ENCODE measurements around the gene SLC51B.
"Not testable (repeated sequence)": the region's sequence is repeated elsewhere in the genome, so short reads cannot be mapped to it uniquely, and the experiment has no call there.

Gene SLC51B

DNA sequence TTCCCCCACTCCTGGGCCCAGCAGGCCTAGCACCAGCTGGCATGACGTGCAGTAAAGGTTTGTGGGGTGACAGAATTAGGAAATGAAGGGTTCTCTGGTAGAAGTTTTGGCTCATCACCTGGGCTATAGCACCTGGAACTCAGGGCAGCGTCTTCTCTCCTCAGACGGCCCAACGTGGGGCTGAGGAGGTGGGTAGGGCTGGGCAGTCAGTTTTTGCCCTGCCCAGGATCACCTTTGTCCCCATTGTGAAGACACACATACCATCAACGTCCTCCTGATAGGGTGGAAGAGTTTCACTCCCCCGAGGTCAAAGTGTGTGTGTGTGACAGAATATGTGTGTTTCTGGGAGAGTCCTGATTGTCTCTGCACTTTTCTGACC lies 43.4 kb downstream of the SLC51B start:
- Histone ChIP-seq H3K36me3 (ENCODE audit: insufficient read depth, low read length) (no peaks in the 10 kb centered on the region), H3K9ac (ENCODE audit: low read depth, low read length) (no peak overlapping the region), H3K9me3 (ENCODE audit: control insufficient read depth, insufficient read depth, low read length) (no peaks in the 10 kb centered on the region), H3K4me1 (ENCODE audit: insufficient read depth, low read length) (peaks cover 10% of the 10 kb centered on the region)

DNA sequence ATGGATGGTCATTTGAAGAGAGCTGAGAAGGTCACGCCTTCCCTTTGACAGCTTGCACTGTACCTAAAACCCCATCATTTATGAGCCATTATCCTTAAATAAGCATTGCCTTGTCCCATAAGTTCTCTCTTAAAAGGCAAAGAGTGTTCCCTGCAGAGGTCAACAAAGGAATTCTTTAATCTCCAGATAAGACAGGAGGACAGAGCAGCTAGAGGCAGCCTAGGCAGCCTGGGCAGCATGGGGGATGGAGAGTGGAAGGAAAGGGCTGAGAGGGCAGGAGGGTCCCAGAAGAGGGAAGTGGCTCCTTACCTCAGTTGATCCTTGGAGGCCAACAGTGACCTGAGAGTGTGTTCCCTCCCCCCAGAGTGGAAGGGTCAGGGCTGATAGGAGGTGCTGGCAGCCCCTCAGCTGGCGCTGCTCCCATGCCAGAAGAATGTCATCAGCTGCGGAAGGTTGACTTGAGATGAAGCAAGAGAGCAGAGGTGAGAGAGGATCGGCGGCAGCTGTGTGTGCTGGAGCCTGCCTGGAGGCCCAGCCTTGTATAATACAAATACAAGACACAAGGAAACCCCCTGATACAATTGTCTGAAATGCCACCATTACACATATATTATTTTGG lies 44.1 kb downstream of the SLC51B start:
- peaks cover 4% of the 10 kb centered on the region for H3K4me1 ChIP-seq (ENCODE audit: insufficient read depth, low read length)
- H3K9ac ChIP-seq (ENCODE audit: low read depth, low read length) = no peak overlapping the region
- H3K36me3 ChIP-seq (ENCODE audit: insufficient read depth, low read length) = no peaks in the 10 kb centered on the region
- no peaks in the 10 kb centered on the region for H3K9me3 ChIP-seq (ENCODE audit: control insufficient read depth, insufficient read depth, low read length)

DNA sequence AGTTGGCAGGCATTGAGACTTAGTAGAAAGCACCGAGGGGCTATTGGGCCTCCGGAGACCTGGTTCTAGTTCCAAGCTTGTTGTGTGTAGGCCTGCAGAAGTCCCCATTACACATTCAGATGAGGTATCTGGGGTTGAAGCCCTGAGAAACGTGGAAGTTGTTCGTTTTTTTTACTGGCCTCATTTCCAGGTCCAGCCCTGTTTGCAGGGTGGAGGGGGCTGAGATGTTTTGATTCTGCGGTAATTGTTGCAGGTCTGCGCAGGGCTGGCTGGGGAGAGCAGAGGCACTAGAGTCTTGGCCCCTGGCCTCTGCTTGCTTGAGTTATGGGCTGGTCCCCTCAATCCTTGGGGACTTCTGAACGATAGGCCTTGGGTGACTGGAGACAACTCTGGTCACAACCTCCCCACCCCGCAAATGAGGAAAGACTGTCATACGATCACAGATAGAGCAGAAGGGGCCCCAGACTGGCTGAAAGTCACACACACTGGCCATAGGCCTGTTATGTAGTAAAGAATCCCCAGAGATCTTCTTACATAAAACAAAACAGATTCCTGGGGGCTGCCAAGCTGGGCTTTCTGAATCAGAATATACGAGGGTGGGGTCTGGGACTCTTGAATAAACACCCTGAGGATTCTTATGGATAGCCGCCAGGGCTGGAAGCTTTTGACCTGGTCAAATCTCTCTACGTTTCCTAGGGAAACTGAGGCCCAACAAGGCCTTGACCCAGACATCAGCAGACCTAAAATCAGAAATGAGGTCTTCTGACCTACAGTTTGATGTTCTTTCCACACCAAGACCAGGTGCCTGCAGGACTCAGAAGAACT lies 47.0 kb downstream of the SLC51B start:
- Histone ChIP-seq H3K4me1 (ENCODE audit: insufficient read depth, low read length) (peaks cover 4% of the 10 kb centered on the region; the same call in 1 of the 2 replicates), H3K9ac (ENCODE audit: low read depth, low read length) (no peak overlapping the region), H3K36me3 (ENCODE audit: insufficient read depth, low read length) (no peaks in the 10 kb centered on the region), H3K9me3 (ENCODE audit: control insufficient read depth, insufficient read depth, low read length) (no peaks in the 10 kb centered on the region)

DNA sequence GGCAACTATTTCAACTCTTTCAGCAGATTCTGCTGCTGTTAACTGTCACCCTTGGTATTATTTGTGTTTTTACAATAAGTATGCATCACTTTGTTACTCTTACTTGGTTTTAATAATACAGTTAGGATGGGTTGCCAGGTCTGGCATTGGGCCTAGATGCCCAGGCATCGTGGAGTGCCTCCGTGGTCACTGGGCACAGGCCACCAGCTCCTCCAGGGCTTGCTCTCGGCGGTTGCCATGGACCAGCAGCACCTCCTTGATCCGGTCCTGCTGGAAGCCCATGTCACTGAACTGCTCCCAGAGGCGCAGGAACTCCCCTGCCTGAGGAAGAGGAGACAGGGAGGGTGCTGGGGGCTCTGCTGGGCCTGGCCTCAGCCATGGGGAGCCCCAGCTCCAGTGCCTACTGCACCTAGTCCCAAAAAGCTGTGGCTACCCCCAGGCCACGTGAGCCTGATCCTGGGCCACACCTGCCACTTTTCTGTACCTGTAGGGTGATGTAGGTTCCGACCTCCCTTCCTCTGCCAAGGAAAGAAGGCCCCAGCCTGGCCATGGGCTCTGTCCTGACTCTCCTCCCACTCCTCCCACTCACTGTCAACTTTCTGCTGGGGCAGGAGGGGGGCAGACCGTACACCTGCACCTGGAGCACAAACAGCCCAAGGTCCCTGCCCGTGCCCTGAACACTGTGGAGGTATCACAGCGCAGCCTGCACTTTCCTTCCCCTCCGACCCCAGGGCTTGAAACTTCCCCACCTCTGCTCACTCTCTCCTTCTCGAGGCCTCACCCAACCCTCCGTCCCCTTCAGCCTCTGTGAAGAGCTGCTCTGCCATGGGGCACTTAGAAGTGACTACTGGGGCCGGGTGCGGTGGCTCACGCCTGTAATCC lies 48.0 kb downstream of the SLC51B start:
- Histone ChIP-seq H3K36me3 (ENCODE audit: insufficient read depth, low read length) (no peaks in the 10 kb centered on the region), H3K9me3 (ENCODE audit: control insufficient read depth, insufficient read depth, low read length) (no peaks in the 10 kb centered on the region), H3K9ac (ENCODE audit: low read depth, low read length) (no peak overlapping the region), H3K4me1 (ENCODE audit: insufficient read depth, low read length) (peaks cover 5% of the 10 kb centered on the region; the same call in 1 of the 2 replicates)

DNA sequence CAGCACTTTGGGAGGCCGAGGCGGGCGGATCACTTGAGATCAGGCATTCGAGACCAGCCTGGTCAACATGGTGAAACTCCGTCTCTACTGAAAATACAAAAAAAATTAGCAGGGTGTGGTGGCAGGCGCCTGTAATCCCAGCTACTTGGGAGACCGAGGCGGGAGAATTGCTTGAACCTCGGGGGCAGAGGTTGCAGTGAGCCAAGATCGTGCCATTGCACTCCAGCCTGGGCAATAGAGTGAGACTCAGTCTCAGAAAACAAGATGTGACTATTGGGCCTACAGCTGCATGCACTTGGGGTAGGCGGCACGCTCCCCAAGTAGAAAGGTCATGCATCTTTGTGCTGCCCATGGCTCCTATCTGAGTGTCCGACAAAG lies 48.6 kb downstream of the SLC51B start:
- H3K36me3 ChIP-seq (ENCODE audit: insufficient read depth, low read length); H3K4me1 ChIP-seq (ENCODE audit: insufficient read depth, low read length); H3K9me3 ChIP-seq (ENCODE audit: control insufficient read depth, insufficient read depth, low read length); H3K9ac ChIP-seq (ENCODE audit: low read depth, low read length): not testable (repeated sequence)

DNA sequence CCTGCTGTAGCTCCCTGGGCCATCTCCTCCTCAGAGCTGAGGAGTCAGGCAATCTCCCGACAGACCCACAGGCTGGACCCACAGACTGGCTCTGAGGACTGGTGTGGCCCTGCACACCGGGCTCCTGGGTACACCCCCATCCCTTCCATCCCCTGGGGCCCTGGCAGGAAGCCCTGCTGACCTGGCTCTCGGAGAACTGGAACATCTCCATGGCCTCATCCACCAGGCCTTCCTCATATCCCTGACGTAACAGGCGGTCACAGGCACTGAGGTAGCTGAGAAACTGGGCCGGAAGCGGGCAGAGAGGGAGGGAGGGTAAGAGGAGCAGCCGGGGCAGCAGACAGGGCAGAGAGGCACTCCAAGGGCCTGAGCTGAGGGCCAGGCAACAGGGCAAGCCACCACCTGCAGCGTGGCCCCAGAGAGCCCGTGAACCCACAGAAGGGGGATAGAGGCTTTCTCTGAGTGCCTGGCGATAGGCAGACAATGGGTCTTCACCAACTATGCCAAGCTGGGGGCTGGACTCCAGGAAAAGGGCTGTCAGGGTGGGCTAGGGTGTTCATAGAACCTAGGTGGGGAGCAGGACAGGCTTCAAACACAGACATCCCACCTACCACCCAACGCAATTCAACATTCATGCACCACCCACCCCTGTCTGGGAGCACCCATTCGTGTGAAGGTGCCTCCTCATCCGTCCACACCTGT lies 49.3 kb downstream of the SLC51B start:
- H3K4me1 ChIP-seq (ENCODE audit: insufficient read depth, low read length) = peaks cover 5% of the 10 kb centered on the region; the same call in 1 of the 2 replicates
- H3K36me3 ChIP-seq (ENCODE audit: insufficient read depth, low read length) = no peaks in the 10 kb centered on the region; the same call in 1 of the 2 replicates
- no peak overlapping the region for H3K9ac ChIP-seq (ENCODE audit: low read depth, low read length)
- H3K9me3 ChIP-seq (ENCODE audit: control insufficient read depth, insufficient read depth, low read length) = no peaks in the 10 kb centered on the region

DNA sequence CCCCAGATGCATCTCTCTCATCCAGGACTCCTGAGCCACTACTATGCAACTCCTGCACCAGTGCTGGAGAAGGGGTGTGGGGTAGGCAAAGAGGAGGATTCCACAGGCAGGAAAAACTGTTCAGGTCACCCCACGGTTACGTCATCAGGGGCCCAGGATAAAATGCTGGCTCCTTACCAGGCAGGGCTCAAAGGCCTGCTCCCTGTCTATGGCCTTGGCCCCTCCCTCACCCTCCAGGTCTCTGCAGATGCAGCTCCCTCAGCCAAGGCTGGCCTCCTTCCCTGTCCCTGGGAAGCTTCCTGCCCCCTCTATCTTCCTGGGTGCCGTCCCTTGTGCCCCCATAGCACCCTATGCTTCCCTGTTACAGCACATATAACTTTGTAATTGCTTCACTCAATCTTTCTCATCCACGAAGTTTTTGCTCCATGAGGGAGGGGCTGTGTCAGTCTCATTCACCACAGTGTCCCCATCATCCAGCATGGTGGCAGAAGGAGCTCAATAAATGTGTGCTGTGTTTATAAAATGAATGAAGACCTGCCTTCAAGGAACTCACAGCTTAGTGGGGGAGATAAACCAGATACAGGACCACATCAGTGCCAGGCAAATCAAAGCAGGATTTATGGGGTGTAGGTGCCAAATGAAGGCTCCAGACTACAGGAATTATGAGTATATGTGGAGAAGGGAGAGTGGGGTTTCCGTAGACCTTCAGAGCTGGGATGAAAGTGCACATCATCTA lies 50.0 kb downstream of the SLC51B start:
- H3K4me1 ChIP-seq (ENCODE audit: insufficient read depth, low read length) = peaks cover 5% of the 10 kb centered on the region; the same call in 1 of the 2 replicates
- H3K36me3 ChIP-seq (ENCODE audit: insufficient read depth, low read length) = no peaks in the 10 kb centered on the region; the same call in 1 of the 2 replicates
- H3K9me3 ChIP-seq (ENCODE audit: control insufficient read depth, insufficient read depth, low read length) = no peaks in the 10 kb centered on the region
- no peak overlapping the region for H3K9ac ChIP-seq (ENCODE audit: low read depth, low read length)

DNA sequence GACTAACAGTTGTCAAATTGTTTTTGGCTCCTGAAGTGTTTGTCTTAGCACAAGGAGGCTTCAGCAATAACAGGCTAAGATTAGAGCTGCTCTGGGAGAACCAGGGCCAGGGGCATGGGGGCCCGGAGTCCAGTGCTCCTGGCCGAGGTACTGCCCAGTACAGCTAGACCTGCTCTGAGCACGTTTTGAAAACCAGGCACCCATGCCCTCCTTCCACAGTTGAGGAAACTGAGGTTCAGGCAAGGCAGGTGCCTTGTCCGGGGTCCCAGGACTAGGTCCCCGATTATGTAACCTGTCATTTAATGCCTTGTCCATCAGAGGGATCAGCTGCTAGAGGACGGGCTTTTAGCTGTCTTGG lies 50.5 kb downstream of the SLC51B start:
- Histone ChIP-seq H3K4me1 (ENCODE audit: insufficient read depth, low read length) (peaks cover 5% of the 10 kb centered on the region; the same call in 1 of the 2 replicates), H3K9me3 (ENCODE audit: control insufficient read depth, insufficient read depth, low read length) (no peaks in the 10 kb centered on the region), H3K9ac (ENCODE audit: low read depth, low read length) (no peak overlapping the region), H3K36me3 (ENCODE audit: insufficient read depth, low read length) (no peaks in the 10 kb centered on the region; the same call in 1 of the 2 replicates)

DNA sequence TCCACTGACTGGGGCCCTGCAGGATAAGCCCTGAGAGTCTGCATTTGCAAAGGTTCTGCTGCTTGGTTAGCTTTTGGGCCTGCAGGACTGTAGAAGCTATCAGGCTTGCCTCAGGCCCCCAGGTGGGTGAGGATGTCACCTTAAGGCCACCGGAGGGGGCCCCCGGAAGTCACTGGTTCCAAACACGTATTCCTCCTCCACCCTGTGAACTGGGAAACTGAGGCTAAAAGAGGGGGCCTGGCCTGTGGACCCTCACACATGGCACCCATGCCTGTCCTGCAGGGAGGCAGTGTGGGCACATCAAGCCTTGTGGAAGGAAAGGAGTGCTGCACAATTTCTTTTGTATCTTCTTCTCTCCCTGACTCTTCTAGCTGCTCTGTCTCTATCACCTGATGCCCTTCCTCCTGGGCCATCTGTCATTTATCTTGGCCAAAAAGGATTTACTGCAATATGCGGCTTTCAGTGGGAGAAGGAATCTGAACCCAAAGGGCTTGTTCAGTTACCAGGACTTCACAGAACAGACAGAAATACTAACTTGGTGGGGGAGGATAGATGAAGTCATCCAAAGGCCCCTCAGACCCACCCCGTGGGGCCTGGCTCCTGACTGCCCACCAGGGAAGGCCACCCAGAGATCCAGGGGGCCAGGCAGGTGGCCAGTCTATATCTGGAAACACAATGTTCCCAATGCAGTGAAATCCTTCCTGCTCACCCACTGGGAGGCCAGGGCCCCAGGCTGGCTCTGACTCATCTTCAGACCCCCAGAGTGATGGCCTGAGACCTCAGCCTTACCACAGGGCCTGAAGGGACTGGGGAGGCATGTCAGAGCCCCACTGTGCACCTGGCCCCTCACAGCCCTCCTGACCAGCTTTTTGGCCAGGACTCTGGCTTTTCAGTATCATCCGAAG lies 51.5 kb downstream of the SLC51B start:
- Histone ChIP-seq H3K4me1 (ENCODE audit: insufficient read depth, low read length) (peaks cover 5% of the 10 kb centered on the region; the same call in 1 of the 2 replicates), H3K9ac (ENCODE audit: low read depth, low read length) (no peak overlapping the region), H3K9me3 (ENCODE audit: control insufficient read depth, insufficient read depth, low read length) (no peaks in the 10 kb centered on the region), H3K36me3 (ENCODE audit: insufficient read depth, low read length) (no peaks in the 10 kb centered on the region; the same call in 1 of the 2 replicates)

DNA sequence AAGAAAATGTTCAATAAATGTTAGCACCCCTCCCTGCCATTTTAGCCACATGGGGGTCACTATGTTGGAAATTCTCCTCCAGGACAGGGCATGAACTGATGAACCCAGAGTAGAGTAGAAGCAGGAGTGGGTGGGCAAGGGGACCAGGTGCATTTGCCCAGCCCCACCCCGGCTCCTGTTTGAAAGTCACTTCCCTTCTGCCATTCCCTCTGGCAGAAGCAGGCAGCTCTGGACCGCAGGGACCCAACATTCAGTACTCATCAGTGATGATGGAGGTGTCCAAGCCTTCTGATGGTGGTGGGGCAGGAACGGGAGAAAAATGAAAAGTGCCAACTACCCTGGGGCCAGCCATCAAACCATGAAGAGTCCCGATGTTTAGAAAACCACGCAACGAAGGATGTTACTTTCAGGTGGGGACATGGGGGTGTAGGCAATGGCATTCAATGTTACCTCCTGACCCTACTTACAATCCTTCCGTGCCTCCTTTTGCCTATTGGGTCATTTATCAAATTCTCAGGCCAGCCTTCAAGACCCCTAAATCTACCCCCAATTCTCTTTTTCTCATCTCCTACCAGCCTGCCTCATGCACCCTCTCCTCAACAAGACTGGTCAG lies 52.6 kb downstream of the SLC51B start:
- no peak overlapping the region for H3K9ac ChIP-seq (ENCODE audit: low read depth, low read length)
- no peaks in the 10 kb centered on the region for H3K9me3 ChIP-seq (ENCODE audit: control insufficient read depth, insufficient read depth, low read length)
- no peaks in the 10 kb centered on the region; the same call in 1 of the 2 replicates for H3K36me3 ChIP-seq (ENCODE audit: insufficient read depth, low read length)
- H3K4me1 ChIP-seq (ENCODE audit: insufficient read depth, low read length) = peaks cover 5% of the 10 kb centered on the region; the same call in 1 of the 2 replicates

DNA sequence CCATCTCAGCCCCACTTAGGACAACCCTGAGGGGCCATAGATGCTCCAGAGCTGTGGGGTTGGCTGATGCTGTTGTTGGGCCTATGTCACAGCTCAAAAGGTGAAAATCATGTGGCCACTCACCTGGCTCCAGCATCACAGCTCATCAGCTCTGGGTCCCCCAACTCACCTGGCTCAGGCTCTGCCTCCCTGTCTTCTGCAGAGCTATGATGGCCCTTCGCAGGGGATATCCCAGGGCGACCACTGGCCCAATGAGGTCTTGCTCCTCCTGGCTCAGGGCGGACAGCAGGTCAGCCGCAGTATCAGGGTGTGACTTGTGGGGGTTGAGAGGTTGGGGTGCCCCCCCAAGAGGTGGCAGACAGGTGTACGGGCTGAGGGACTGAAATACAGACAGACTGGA lies 54.1 kb downstream of the SLC51B start:
- no peaks in the 10 kb centered on the region; the same call in 1 of the 2 replicates for H3K36me3 ChIP-seq (ENCODE audit: insufficient read depth, low read length)
- H3K9me3 ChIP-seq (ENCODE audit: control insufficient read depth, insufficient read depth, low read length) = no peaks in the 10 kb centered on the region
- peaks cover 5% of the 10 kb centered on the region; the same call in 1 of the 2 replicates for H3K4me1 ChIP-seq (ENCODE audit: insufficient read depth, low read length)
- H3K9ac ChIP-seq (ENCODE audit: low read depth, low read length) = no peak overlapping the region

DNA sequence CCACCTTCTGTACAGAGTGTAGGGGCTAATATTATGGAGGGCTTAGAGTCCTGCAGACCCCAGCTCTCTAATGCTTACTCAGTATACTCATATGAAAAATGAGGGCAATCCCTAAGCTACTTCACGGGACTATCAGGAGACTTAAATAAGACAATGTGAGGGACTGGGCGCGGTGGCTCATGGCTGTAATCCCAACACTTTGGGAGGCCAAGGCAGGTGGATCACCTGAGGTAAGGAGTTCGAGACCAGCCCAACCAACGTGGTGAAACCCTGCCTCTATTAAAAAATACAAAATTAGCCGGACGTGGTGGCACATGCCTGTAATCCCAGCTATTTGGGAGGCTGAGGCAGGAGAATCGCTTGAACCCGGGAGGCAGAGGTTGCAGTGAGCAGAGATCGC lies 54.6 kb downstream of the SLC51B start:
- H3K36me3 ChIP-seq (ENCODE audit: insufficient read depth, low read length); H3K9ac ChIP-seq (ENCODE audit: low read depth, low read length); H3K9me3 ChIP-seq (ENCODE audit: control insufficient read depth, insufficient read depth, low read length); H3K4me1 ChIP-seq (ENCODE audit: insufficient read depth, low read length): not testable (repeated sequence)

Data from ES-I3 (cell line).